ENCODE measurements around the gene BLOC1S6.

The BLOC1S6 gene

GRCh38 chr15:45588219-45588875 lies 1.2 kb downstream of the BLOC1S6 start:
- DNase-seq, result no peak

- DNase-seq, result no peak
These were observed 2.1 kb downstream of the BLOC1S6 start for GRCh38 chr15:45589256-45589655.

- DNase-seq, result no peak
These were observed 7.1 kb downstream of the BLOC1S6 start for GRCh38 chr15:45594319-45594718.

- no peak for DNase-seq
These were observed 7.8 kb downstream of the BLOC1S6 start for GRCh38 chr15:45594835-45595530.

GRCh38 chr15:45603881-45604280 lies 16.7 kb downstream of the BLOC1S6 start:
- no peak for DNase-seq

- DNase-seq, result no peak
These were observed 17.1 kb downstream of the BLOC1S6 start for GRCh38 chr15:45604326-45604725.

GRCh38 chr15:45606413-45606812 lies 19.2 kb downstream of the BLOC1S6 start:
- no peak for DNase-seq

GRCh38 chr15:45606841-45607240 lies 19.7 kb downstream of the BLOC1S6 start:
- no peak for DNase-seq

GRCh38 chr15:45611305-45611704 lies 24.1 kb downstream of the BLOC1S6 start:
- peak; percentile 75 for DNase-seq

- DNase-seq, result no peak
These were observed 25.7 kb downstream of the BLOC1S6 start for GRCh38 chr15:45612790-45613415.

- DNase-seq, result no peak
These were observed 29.7 kb downstream of the BLOC1S6 start for GRCh38 chr15:45616901-45617323.

GRCh38 chr15:45618813-45619212 lies 31.6 kb downstream of the BLOC1S6 start:
- DNase-seq, result peak; percentile 56

- no peak for DNase-seq
These were observed 41.0 kb downstream of the BLOC1S6 start for GRCh38 chr15:45628136-45628535.

GRCh38 chr15:45630917-45631691 lies 43.9 kb downstream of the BLOC1S6 start:
- no peak for DNase-seq

GRCh38 chr15:45631776-45632175 lies 44.6 kb downstream of the BLOC1S6 start:
- DNase-seq, result no peak

- DNase-seq, result peak; percentile 82
These were observed 47.4 kb downstream of the BLOC1S6 start, which contains the start of gene SQOR for GRCh38 chr15:45634432-45635190. TSS of gene SQOR (plus strand) at chr15:45635029. CDS start at chr15:45658924, 23,895 bp downstream.

- peak; percentile 68 for DNase-seq
These were observed 48.0 kb downstream of the BLOC1S6 start for GRCh38 chr15:45635191-45635638.

GRCh38 chr15:45635763-45636292 lies 48.6 kb downstream of the BLOC1S6 start:
- DNase-seq, result no peak

GRCh38 chr15:45637141-45637540 lies 50.0 kb downstream of the BLOC1S6 start:
- DNase-seq, result peak; percentile 55

GRCh38 chr15:45637552-45638033 lies 50.4 kb downstream of the BLOC1S6 start:
- peak; percentile 85 for DNase-seq

GRCh38 chr15:45640616-45641015 lies 53.4 kb downstream of the BLOC1S6 start:
- DNase-seq, result no peak

- peak; percentile 11 for DNase-seq
These were observed 54.2 kb downstream of the BLOC1S6 start for GRCh38 chr15:45641374-45641781.
